Vagina (tissue), 2 donors: ENCODE measurements around the gene EXD2.

ENCODE experiments used
- POLR2A ChIP-seq, 2 donors: fragments of 450-650 bp; IDR thresholded peaks; one replicate each; pipeline ENCODE4 v1.6.1; 2017; ENCODE audit warnings: antibody characterized with exemption in 2 of 2, mild to moderate bottlenecking in 2 of 2, moderate library complexity in 2 of 2
- POLR2AphosphoS5 ChIP-seq, 2 donors: sonication (generic); formaldehyde crosslinking; IDR thresholded peaks; one replicate each; pipeline ENCODE4 v1.9.0; 2017; ENCODE audit warnings: antibody characterized with exemption in 2 of 2, mild to moderate bottlenecking in 2 of 2, low read depth in 1 of 2; ENCODE audit not compliant: insufficient read depth in 1 of 2
- TF ChIP-seq, protein P1 (sequence below), 3 experiments: fragments of 450-650 bp in 2 of 3; fragments of 200-600 bp in 1 of 3; sonication (generic) in 1 of 3; IDR thresholded peaks; one replicate each; pipeline ENCODE4 v1.5.1; 2017 to 2019; ENCODE audit warnings: antibody characterized with exemption in 3 of 3, mild to moderate bottlenecking in 2 of 3, moderate library complexity in 2 of 3

DNA sequence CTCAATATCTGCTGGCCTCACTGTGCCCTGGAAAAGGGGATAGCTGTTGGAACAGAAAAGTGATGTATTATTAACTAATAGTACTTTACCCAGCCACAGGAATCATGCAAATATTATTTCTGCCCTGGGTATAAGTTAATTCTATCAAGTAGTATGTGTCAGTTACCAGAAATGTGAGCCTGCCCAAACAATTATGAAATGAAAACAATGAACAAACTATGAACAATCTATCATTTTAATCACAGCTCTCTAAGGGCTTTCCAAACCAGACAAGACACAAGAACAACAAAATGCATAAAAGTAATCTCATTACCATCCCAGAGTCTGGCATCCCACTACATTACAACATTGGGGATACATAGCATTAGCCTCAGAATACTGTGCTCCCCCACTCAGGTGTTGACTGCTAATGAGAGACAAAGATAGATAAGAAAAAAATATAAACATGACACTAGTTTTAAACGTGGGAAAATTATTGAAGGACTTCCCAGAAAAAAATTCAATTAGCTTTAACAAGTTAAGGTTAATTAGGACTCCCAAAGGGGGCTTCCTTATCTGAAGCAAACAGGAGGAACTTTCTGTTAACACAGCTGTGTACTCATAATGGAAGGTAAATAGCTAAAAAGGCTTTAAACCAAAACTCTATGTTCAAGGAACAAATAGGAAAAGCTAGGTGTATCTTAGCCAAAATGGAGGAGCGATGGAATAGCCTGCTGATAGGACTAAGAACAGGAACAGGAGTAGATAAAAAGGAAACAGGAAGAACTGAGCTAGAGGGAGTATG is 41.6 kb upstream of the EXD2 start:
- TF ChIP-seq, protein P1, sequence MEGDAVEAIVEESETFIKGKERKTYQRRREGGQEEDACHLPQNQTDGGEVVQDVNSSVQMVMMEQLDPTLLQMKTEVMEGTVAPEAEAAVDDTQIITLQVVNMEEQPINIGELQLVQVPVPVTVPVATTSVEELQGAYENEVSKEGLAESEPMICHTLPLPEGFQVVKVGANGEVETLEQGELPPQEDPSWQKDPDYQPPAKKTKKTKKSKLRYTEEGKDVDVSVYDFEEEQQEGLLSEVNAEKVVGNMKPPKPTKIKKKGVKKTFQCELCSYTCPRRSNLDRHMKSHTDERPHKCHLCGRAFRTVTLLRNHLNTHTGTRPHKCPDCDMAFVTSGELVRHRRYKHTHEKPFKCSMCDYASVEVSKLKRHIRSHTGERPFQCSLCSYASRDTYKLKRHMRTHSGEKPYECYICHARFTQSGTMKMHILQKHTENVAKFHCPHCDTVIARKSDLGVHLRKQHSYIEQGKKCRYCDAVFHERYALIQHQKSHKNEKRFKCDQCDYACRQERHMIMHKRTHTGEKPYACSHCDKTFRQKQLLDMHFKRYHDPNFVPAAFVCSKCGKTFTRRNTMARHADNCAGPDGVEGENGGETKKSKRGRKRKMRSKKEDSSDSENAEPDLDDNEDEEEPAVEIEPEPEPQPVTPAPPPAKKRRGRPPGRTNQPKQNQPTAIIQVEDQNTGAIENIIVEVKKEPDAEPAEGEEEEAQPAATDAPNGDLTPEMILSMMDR (IDR thresholded peaks at IDR 0.05): no peak
- TF ChIP-seq POLR2A (IDR thresholded peaks at IDR 0.05) (no peak), POLR2AphosphoS5 (IDR thresholded peaks at IDR 0.05; ENCODE audit: insufficient read depth in 1 of 2, low read depth in 1 of 2) (no peak)
